K562 (cell line): ENCODE results near the gene KIF17. TPM values are rescaled to one million over a fixed set of nuclear protein-coding genes. Genes with fewer than 3 reads are reported as not detected.

Source experiments
- ATAC-seq: fragments of 200-7000 bp; cut with Tn5 transposase; 3 replicates; pipeline ENCODE4 v1.9.1; 2020; ENCODE audit warnings: moderate library complexity
- BruUV-seq: library from RNA; stranded (reverse); fragments of 400-500 nt; replicated peaks from 2 replicates; lab custom pipeline; 2021; lab: Mats Ljungman, UMichigan
- CTCF ChIA-PET: fragments of 300-600 bp; formaldehyde crosslinking; extraction: SDS; loops from one replicate; lab custom pipeline; 2021; ENCODE audit warnings: low intra/inter-chr PET ratio; lab: Yijun Ruan, JAX
- POLR2A ChIA-PET: fragments of 300-600, 350-650 bp; sonication (Branson Sonifier 250); formaldehyde crosslinking; extraction: SDS; loops from one replicate; lab custom pipeline; 2021; ENCODE audit warnings: antibody characterized with exemption, inconsistent platforms; lab: Yijun Ruan, JAX
- DNase-seq, 4 experiments: peaks; one replicate each; pipeline versions ENCODE4 v3.0.0 to v3.0.0-alpha.2; 2011 to 2018; ENCODE audit warnings: low spot score in 3 of 4, mixed read lengths in 3 of 4; ENCODE audit errors: extremely low read depth in 1 of 4
- FAIRE-seq: peaks from 2 replicates; lab custom pipeline; 2011; peaks lifted over from hg19 to GRCh38; lab: Jason Lieb, UNC
- H2AFZ ChIP-seq: 2 replicates; pipeline ENCODE4 v1.6.0; 2011; ENCODE audit warnings: low read depth, low read length, control low read depth, inconsistent platforms
- H3K27ac ChIP-seq: fragments of 200-600 bp; 3 replicates; pipeline ENCODE4 v1.8.0; 2011; ENCODE audit warnings: low read depth, mild to moderate bottlenecking, control low read depth, inconsistent platforms, low read length, moderate library complexity, mixed read lengths; ENCODE audit errors: extremely low read depth
- H3K27me3 ChIP-seq, 2 experiments: fragments of 300-600 bp in 1 of 2; 2 replicates in 1 of 2; 3 replicates in 1 of 2; pipeline versions ENCODE4 v1.6.0 to v1.8.0; 2011; ENCODE audit warnings: inconsistent platforms in 2 of 2, low read length in 2 of 2, mild to moderate bottlenecking in 1 of 2, mixed read lengths in 1 of 2, moderate library complexity in 1 of 2; ENCODE audit not compliant: control insufficient read depth in 2 of 2, insufficient read depth in 2 of 2
- H3K36me3 ChIP-seq: fragments of 300-600 bp; 3 replicates; pipeline ENCODE4 v1.8.0; 2011; ENCODE audit warnings: mild to moderate bottlenecking, low read length, inconsistent platforms; ENCODE audit not compliant: control insufficient read depth, insufficient read depth
- H3K4me1 ChIP-seq, 2 experiments: fragments of 200-600 bp in 1 of 2; replicated peaks in 1 of 2; 2 replicates in 1 of 2; 3 replicates in 1 of 2; pipeline versions ENCODE4 v1.5.1 to v1.8.0; 2011; ENCODE audit warnings: inconsistent platforms in 2 of 2, low read length in 2 of 2, mild to moderate bottlenecking in 1 of 2, mixed read lengths in 1 of 2, moderate library complexity in 1 of 2; ENCODE audit not compliant: control insufficient read depth in 2 of 2, insufficient read depth in 2 of 2
- H3K4me2 ChIP-seq: 2 replicates; pipeline ENCODE4 v1.6.1; 2011; ENCODE audit warnings: low read length, control low read depth, inconsistent platforms, mixed read lengths; ENCODE audit not compliant: insufficient read depth
- H3K4me3 ChIP-seq: fragments of 200-600 bp; sonication (generic), shearing (Covaris generic); 2 replicates; pipeline ENCODE4 v1.5.1; 2016; ENCODE audit warnings: control low read depth, inconsistent platforms
- H3K79me2 ChIP-seq: fragments of 200-600 bp; 3 replicates; pipeline ENCODE4 v1.8.0; 2011; ENCODE audit warnings: low read length, inconsistent platforms; ENCODE audit not compliant: control insufficient read depth, insufficient read depth
- H3K9ac ChIP-seq, 2 experiments: 2 replicates each; pipeline versions ENCODE4 v1.6.0 to v1.6.1; 2011; ENCODE audit warnings: low read depth in 2 of 2, low read length in 2 of 2, control low read depth in 1 of 2, inconsistent platforms in 1 of 2, mild to moderate bottlenecking in 1 of 2, mixed read lengths in 1 of 2; ENCODE audit not compliant: insufficient read depth in 1 of 2
- H3K9me1 ChIP-seq: one replicate; pipeline ENCODE4 v1.6.0; 2011; ENCODE audit warnings: inconsistent platforms, mild to moderate bottlenecking, low read length, moderate library complexity; ENCODE audit not compliant: control insufficient read depth, insufficient read depth
- H3K9me3 ChIP-seq: replicated peaks from 2 replicates; pipeline ENCODE4 v1.5.1; 2011; ENCODE audit warnings: low read depth, low read length, inconsistent platforms; ENCODE audit not compliant: control insufficient read depth, insufficient read depth
- H4K20me1 ChIP-seq: replicated peaks from 2 replicates; pipeline ENCODE4 v1.6.1; 2011; ENCODE audit warnings: low read length, inconsistent platforms, mixed read lengths; ENCODE audit not compliant: control insufficient read depth, insufficient read depth
- ARID1B ChIP-seq: fragments of 450-650 bp; IDR thresholded peaks from 2 replicates; pipeline ENCODE4 v1.6.1; 2016; ENCODE audit warnings: antibody characterized with exemption, mild to moderate bottlenecking, inconsistent platforms
- ASH1L ChIP-seq: fragments of 450-650 bp; IDR thresholded peaks from 2 replicates; pipeline ENCODE4 v1.6.1; 2018; ENCODE audit warnings: borderline replicate concordance, mild to moderate bottlenecking, low read depth; ENCODE audit not compliant: partially characterized antibody
- ATF1 ChIP-seq, 2 experiments: fragments of 450-650 bp in 1 of 2; IDR thresholded peaks; 2 replicates each; pipeline ENCODE4 v1.6.1; 2016; ENCODE audit warnings: missing compliant biosample characterization in 1 of 2, missing genetic modification characterization in 1 of 2
- ATF7 ChIP-seq: fragments of 450-650 bp; IDR thresholded peaks from 2 replicates; pipeline ENCODE4 v1.7.1; 2014; ENCODE audit warnings: mild to moderate bottlenecking, moderate library complexity
- BACH1 ChIP-seq: fragments of 200-800 bp; sonication (Bioruptor generic); IDR thresholded peaks from 2 replicates; pipeline ENCODE4 v1.6.1; 2016; ENCODE audit warnings: missing genetic modification characterization, missing compliant biosample characterization
- CCAR2 ChIP-seq: fragments of 200-400 bp; formaldehyde crosslinking; IDR thresholded peaks from 2 replicates; pipeline ENCODE4 v1.6.1; 2017; ENCODE audit warnings: mild to moderate bottlenecking, low read depth, low read length
- FOXP1 ChIP-seq: sonication (generic); formaldehyde crosslinking; IDR thresholded peaks from 2 replicates; pipeline ENCODE4 v1.8.0; 2022; ENCODE audit warnings: mild to moderate bottlenecking, missing genetic modification reagents
- MAFF ChIP-seq: IDR thresholded peaks from 2 replicates; pipeline ENCODE4 v1.6.1; 2012; ENCODE audit warnings: low read length, improper control_type of control experiment
- NFATC3 ChIP-seq: fragments of 450-650 bp; IDR thresholded peaks from 2 replicates; pipeline ENCODE4 v1.6.1; 2017; ENCODE audit warnings: mild to moderate bottlenecking
- PHB ChIP-seq: fragments of 250-450 bp; sonication (Bioruptor Pico); IDR thresholded peaks from 2 replicates; pipeline ENCODE4 v1.5.0; 2021
- STAT5A ChIP-seq: IDR thresholded peaks from 2 replicates; pipeline ENCODE4 v1.6.1; 2012; ENCODE audit warnings: low read length, inconsistent platforms, borderline replicate concordance
- YBX1 ChIP-seq: fragments of 450-650 bp; IDR thresholded peaks from 2 replicates; pipeline ENCODE4 v1.7.1; 2016; ENCODE audit warnings: mild to moderate bottlenecking
- ZBTB7A ChIP-seq: IDR thresholded peaks from 2 replicates; pipeline ENCODE4 v1.6.1; 2011; ENCODE audit warnings: low read depth, mild to moderate bottlenecking, low read length, moderate library complexity, borderline replicate concordance; ENCODE audit not compliant: control insufficient read depth
- ZNF12 ChIP-seq: sonication (generic); formaldehyde crosslinking; IDR thresholded peaks from 2 replicates; pipeline ENCODE4 v1.4.0; 2020; ENCODE audit warnings: mild to moderate bottlenecking, missing genetic modification reagents
- ZNF311 ChIP-seq: fragments of 250-450 bp; sonication (Bioruptor Pico); IDR thresholded peaks from 2 replicates; pipeline ENCODE4 v1.4.0; 2020; ENCODE audit warnings: mild to moderate bottlenecking, moderate library complexity
- ZNF384 ChIP-seq: IDR thresholded peaks from 2 replicates; pipeline ENCODE4 v1.6.1; 2012; ENCODE audit warnings: low read depth, low read length, improper control_type of control experiment
- ZNF41 ChIP-seq: fragments of 250-450 bp; sonication (Bioruptor Pico); conservative IDR thresholded peaks from 2 replicates; pipeline ENCODE4 v1.4.0; 2020; ENCODE audit warnings: mild to moderate bottlenecking
- ZNF695 ChIP-seq: fragments of 450-650 bp; formaldehyde crosslinking; IDR thresholded peaks from 2 replicates; pipeline ENCODE4 v1.4.0; 2020; ENCODE audit warnings: mild to moderate bottlenecking, moderate library complexity
- WGBS: fragments of 100-300 bp; shearing (Covaris generic); methylation state at CpG from one replicate; pipeline ENCODE4 v1.1.6; 2016; ENCODE audit warnings: low coverage, mixed read lengths; ENCODE audit not compliant: insufficient coverage; ENCODE audit errors: missing lambda C conversion rate; 5-methylcytosine and 5-hydroxymethylcytosine counted together
- in situ Hi-C: fragments of 300-500 bp; cut with MboI; formaldehyde crosslinking; loops from 4 replicates; pipeline ENCODE4 v1.15.0; 2018; ENCODE audit warnings: inconsistent platforms, mixed read lengths
- intact Hi-C: fragments of 100-400 bp; cut with micrococcal nuclease; formaldehyde crosslinking; loops from 2 replicates; pipeline ENCODE4 v1.14.2; 2022
- polyA plus RNA-seq, 8 experiments: library from polyadenylated mRNA; depleted of rRNA in 4 of 8; stranded (reverse) in 5 of 8; unstranded in 3 of 8; fragments of >200 nt; fragmentation: Nextera tagmentation in 2 of 8; fragmentation: Illumina TruSeq in 1 of 8; extraction: Ambion mirVana in 2 of 8; extraction: Trizol in 1 of 8; gene quantifications; 2 replicates each; pipeline versions ENCODE4 v1.2.1 to v1.2.3, GENCODE V29; 2011 to 2014; ENCODE audit warnings: inconsistent platforms in 1 of 8, missing spikeins in 1 of 8
- total RNA-seq, 7 experiments: library from RNA; depleted of rRNA in 6 of 7; stranded (reverse); fragments of >200 nt in 6 of 7; fragmentation: Illumina TruSeq in 2 of 7; extraction: Trizol in 2 of 7; gene quantifications; 2 replicates each; pipeline versions ENCODE4 v1.2.1 to v1.2.3, GENCODE V29; 2011 to 2021; ENCODE audit warnings: low replicate concordance in 1 of 7
- TF ChIP-seq, protein P1 (sequence below): fragments of 200-800 bp; sonication (Bioruptor generic); IDR thresholded peaks from 2 replicates; pipeline ENCODE4 v1.6.1; 2017; ENCODE audit warnings: missing genetic modification characterization, missing compliant biosample characterization
- TF ChIP-seq, protein P2 (sequence below), 2 experiments: fragments of 450-650 bp; conservative IDR thresholded peaks; 2 replicates each; pipeline ENCODE4 v1.6.1; 2017; ENCODE audit warnings: mild to moderate bottlenecking in 2 of 2, moderate library complexity in 2 of 2
- TF ChIP-seq, protein P3 (sequence below): fragments of 200-800 bp; sonication (Bioruptor generic); IDR thresholded peaks from 2 replicates; pipeline ENCODE4 v1.6.1; 2017; ENCODE audit warnings: missing genetic modification characterization, missing compliant biosample characterization

Gene KIF17
- total and polyA plus RNA-seq, 9 of the 15 experiments (the other 6 are each of a cell fraction or from before 2014, with no cell fraction given): 0.04 to 0.47 (median 0.18) TPM; not detected in 5

DNA sequence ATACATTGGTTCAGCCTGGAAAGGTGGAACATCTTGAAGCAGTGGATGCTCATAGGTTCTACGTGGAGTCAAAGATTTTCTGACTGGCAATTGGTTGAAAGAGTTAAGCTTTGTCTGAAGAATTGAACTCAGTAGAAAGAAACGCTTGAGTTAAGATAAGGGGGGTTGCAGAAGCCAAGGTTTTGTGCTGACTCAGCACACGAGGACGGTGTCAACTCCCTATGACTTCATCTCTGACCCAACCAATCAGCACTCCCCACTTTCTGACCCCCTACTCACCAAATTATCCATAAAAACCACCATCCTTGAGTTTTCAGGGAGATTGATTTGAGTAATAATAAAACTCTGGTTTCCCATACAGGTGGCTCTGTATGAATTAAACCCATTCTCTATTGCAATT is 87.1 kb downstream of the KIF17 start:
- ATAC-seq (no peak), FAIRE-seq (peak; percentile 63), DNase-seq (peak in 2 of 4 experiments; percentile 14 to 68)
- Histone ChIP-seq H2AFZ (peak overlapping the region; percentile 74), H3K9me1 (no peaks in the 10 kb centered on the region), H4K20me1 (no peaks in the 10 kb centered on the region), H3K27me3 (peaks cover 0 to 3% of the 10 kb centered on the region in 2 experiments; a peak in 1 of 5 replicates), H3K9me3 (no peaks in the 10 kb centered on the region), H3K79me2 (no peaks in the 10 kb centered on the region), H3K4me1 (peaks cover 12% of the 10 kb centered on the region in 2 experiments; a peak in 4 of 5 replicates), H3K27ac (no peak overlapping the region; the same call in 2 of the 3 replicates), H3K9ac (no peak overlapping the region), H3K36me3 (no peaks in the 10 kb centered on the region), H3K4me2 (no peak overlapping the region), H3K4me3 (no peak overlapping the region)
- POLR2A ChIA-PET: interaction anchor here (0.6 to 1.8 kb wide), 4 partner anchors 10 to 21 kb away, joined by 3 to 5 read pairs (median 4); no protein-coding TSS in a partner anchor
- intact Hi-C loops (no loop called here), in situ Hi-C loops (no loop called here)
- CTCF ChIA-PET: no interaction called here
- 2% methylated on average over 4 of the region's 4 CpGs for WGBS
- no TSS peak for BruUV-seq
- TF ChIP-seq CCAR2 (no peak), YBX1 (no peak), ZNF695 (CRISPR knock-in tag) (no peak), ZNF384 (no peak), MAFF (peak; percentile 100), ARID1B (0 out of 2 replicates have a peak, but pooled peaks have one; percentile 29), ZNF12 (CRISPR knock-in tag) (no peak), ASH1L (no peak), NFATC3 (no peak), ZBTB7A (no peak), ATF7 (peak; percentile 67; the same call in 1 of the 2 replicates), ATF1 (CRISPR knock-in tag; IDR thresholded peaks at IDR 0.05) (no peak), ATF1 (tag; IDR thresholded peaks at IDR 0.05) (peak; percentile 47; the same call in 1 of the 2 replicates), PHB (CRISPR knock-in tag) (no peak), ZNF41 (CRISPR knock-in tag) (no peak), ZNF311 (no peak), BACH1 (tag) (peak; percentile 91), STAT5A (no peak), FOXP1 (CRISPR knock-in tag) (no peak)
- TF ChIP-seq, protein P1, sequence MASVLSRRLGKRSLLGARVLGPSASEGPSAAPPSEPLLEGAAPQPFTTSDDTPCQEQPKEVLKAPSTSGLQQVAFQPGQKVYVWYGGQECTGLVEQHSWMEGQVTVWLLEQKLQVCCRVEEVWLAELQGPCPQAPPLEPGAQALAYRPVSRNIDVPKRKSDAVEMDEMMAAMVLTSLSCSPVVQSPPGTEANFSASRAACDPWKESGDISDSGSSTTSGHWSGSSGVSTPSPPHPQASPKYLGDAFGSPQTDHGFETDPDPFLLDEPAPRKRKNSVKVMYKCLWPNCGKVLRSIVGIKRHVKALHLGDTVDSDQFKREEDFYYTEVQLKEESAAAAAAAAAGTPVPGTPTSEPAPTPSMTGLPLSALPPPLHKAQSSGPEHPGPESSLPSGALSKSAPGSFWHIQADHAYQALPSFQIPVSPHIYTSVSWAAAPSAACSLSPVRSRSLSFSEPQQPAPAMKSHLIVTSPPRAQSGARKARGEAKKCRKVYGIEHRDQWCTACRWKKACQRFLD: no peak
- TF ChIP-seq, protein P2, sequence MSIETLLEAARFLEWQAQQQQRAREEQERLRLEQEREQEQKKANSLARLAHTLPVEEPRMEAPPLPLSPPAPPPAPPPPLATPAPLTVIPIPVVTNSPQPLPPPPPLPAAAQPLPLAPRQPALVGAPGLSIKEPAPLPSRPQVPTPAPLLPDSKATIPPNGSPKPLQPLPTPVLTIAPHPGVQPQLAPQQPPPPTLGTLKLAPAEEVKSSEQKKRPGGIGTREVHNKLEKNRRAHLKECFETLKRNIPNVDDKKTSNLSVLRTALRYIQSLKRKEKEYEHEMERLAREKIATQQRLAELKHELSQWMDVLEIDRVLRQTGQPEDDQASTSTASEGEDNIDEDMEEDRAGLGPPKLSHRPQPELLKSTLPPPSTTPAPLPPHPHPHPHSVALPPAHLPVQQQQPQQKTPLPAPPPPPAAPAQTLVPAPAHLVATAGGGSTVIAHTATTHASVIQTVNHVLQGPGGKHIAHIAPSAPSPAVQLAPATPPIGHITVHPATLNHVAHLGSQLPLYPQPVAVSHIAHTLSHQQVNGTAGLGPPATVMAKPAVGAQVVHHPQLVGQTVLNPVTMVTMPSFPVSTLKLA (conservative IDR thresholded peaks at IDR 0.05): peak in 1 of 2 experiments; percentile 52; a peak in 2 of 4 replicates
- TF ChIP-seq, protein P3, sequence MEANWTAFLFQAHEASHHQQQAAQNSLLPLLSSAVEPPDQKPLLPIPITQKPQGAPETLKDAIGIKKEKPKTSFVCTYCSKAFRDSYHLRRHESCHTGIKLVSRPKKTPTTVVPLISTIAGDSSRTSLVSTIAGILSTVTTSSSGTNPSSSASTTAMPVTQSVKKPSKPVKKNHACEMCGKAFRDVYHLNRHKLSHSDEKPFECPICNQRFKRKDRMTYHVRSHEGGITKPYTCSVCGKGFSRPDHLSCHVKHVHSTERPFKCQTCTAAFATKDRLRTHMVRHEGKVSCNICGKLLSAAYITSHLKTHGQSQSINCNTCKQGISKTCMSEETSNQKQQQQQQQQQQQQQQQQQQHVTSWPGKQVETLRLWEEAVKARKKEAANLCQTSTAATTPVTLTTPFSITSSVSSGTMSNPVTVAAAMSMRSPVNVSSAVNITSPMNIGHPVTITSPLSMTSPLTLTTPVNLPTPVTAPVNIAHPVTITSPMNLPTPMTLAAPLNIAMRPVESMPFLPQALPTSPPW: peak; percentile 33; the same call in 1 of the 2 replicates
